ENCODE measurements around the gene SRR.

- no peak for TF ChIP-seq CTCF (IDR thresholded peaks at IDR 0.05)
- TF ChIP-seq POLR2A (IDR thresholded peaks at IDR 0.05) = no peak
Observed at GRCh38 chr17:2331303-2331702, 27.6 kb downstream of the SRR start.
